H1 (cell line): ENCODE measurements around the gene SMIM8. TPM values are rescaled to one million over a fixed set of nuclear protein-coding genes. Genes with fewer than 3 reads are reported as not detected.

ENCODE experiments used
- CEBPB ChIP-seq: IDR thresholded peaks from 2 replicates; pipeline ENCODE4 v1.6.1; 2012; ENCODE audit warnings: low read depth, low read length
- MAFK ChIP-seq: IDR thresholded peaks from 2 replicates; pipeline ENCODE4 v1.6.1; 2012; ENCODE audit warnings: low read depth, mild to moderate bottlenecking, improper control_type of control experiment, low read length
- NRF1 ChIP-seq: IDR thresholded peaks from 2 replicates; pipeline ENCODE4 v1.6.1; 2011; ENCODE audit warnings: mild to moderate bottlenecking, low read depth, low read length, improper control_type of control experiment
- RAD21 ChIP-seq, 2 experiments: IDR thresholded peaks in 1 of 2; conservative IDR thresholded peaks in 1 of 2; 2 replicates each; pipeline ENCODE4 v1.6.1; 2011; ENCODE audit warnings: low read depth in 2 of 2, low read length in 2 of 2, improper control_type of control experiment in 1 of 2, inconsistent platforms in 1 of 2, mild to moderate bottlenecking in 1 of 2, moderate library complexity in 1 of 2
- YY1 ChIP-seq: IDR thresholded peaks from 2 replicates; pipeline ENCODE4 v1.6.1; 2011; ENCODE audit warnings: low read depth, mild to moderate bottlenecking, low read length
- polyA plus RNA-seq, 7 experiments: library from polyadenylated mRNA; depleted of rRNA in 3 of 7; stranded (reverse) in 5 of 7; unstranded in 2 of 7; fragments of >200 nt in 5 of 7; fragments of 200-250 nt in 2 of 7; gene quantifications; 1 replicate in 5 of 7; 2 replicates in 1 of 7; 4 replicates in 1 of 7; pipeline versions ENCODE4 v1.2.1 to v1.2.3, GENCODE V29; 2011 to 2013; ENCODE audit warnings: missing spikeins in 2 of 7, mixed read lengths in 2 of 7
- total RNA-seq: library from RNA; stranded (reverse); fragmentation: NEBNext Ultra II Directional; extraction: Animal tissue kit (Norgen Biotek cat#: 25700); gene quantifications from 2 replicates; pipeline ENCODE4 v1.2.1, GENCODE V29; 2021

SMIM8 gene
- total and polyA plus RNA-seq, 2 of the 8 experiments (the other 6 are each of a cell fraction or from before 2014, with no cell fraction given): 3.0 to 10.7 TPM

- TF ChIP-seq NRF1 (no peak), MAFK (no peak), YY1 (no peak), RAD21 (IDR thresholded peaks at IDR 0.05 in 1 of 2, conservative IDR thresholded peaks at IDR 0.05 in 1 of 2; ENCODE audit: low read depth in 2 of 2, low read length in 2 of 2) (no peak), CEBPB (no peak)
Observed at GRCh38 chr6:87289571-87289970, 32.8 kb upstream of the SMIM8 start (continued).
